HCEC 1CT (cell line): ENCODE data around the gene LYRM2.

Source experiments
- DNase-seq: peaks from one replicate; pipeline ENCODE4 v3.0.0-alpha.2; 2017

LYRM2 gene

DNA sequence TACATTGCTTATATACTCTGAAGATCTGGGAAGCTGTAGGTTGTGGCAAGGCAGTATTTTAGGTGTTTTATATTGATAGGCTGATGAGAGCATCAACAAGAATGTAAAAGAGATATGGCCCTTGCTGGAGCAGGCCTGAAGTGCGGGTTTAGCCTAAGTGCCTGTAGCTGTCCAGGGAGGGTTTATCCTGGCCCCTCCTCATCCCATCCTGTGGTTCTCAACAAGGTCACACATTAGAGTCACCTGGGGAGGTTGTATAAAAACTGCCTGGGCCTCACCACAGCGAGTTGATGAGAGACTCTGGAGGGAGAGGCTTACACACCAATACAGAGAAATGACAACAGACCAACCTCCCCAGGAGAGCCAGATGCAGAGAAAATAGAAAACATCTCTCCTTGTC lies 48.4 kb downstream of the LYRM2 start:
- DNase-seq, result no peak

DNA sequence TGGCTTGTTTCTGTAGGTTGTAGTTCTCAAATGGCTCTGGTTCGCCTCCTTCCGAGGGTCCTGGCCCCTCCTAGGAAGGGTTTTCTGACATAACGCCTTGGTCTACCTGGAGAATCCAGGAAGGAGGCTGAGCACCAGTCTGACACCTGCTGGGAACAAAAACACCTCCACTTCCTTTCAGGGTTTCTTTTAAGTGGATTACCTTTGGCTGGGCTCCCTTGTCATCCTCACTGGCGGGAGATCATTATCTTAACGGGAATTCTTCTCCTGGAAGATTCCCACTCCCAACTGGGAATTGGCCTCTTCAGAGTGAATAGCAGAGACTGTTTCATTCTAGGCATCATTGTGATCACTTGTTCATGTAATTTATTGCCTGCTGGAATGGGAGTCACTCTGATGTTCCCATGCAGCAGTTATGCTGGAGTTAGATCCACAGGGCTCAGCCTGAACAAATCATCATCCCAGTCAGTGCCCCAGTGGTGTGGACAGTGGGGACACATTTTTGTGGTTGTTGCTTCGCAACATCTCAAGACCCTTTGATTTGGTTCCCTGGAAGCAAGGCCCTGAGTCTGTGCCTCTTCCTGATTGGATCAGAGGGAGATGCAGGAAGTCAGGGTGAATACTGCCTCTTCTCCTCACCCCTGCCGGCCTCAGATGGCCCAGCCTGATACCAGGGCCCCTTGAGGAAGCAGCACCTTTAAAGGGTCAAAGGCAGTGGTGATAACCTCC lies 49.1 kb downstream of the LYRM2 start:
- DNase-seq, result no peak

DNA sequence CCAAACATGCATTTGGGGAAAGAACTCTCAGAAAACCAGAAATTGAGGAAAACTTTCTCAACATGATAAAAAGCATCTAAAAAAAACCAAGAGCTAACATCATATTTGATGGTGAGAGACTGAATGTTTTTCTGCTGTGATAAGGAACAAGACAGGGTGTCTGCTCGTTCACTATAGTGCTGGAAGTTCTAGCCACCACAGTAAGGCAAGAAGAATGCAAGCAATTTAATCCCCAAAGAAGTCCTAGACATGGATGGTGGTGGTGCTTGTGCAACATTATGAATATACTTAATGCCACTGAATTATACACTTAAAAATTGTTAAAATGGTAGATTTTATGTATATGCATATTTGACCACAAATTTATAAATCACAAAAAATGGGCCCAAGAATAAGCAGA lies 53.4 kb downstream of the LYRM2 start:
- no peak for DNase-seq

- no peak for DNase-seq
These were observed 54.0 kb downstream of the LYRM2 start for GRCh38 chr6:89584539-89584938.

GRCh38 chr6:89583559-89583958 lies 55.0 kb downstream of the LYRM2 start:
- no peak for DNase-seq

DNA sequence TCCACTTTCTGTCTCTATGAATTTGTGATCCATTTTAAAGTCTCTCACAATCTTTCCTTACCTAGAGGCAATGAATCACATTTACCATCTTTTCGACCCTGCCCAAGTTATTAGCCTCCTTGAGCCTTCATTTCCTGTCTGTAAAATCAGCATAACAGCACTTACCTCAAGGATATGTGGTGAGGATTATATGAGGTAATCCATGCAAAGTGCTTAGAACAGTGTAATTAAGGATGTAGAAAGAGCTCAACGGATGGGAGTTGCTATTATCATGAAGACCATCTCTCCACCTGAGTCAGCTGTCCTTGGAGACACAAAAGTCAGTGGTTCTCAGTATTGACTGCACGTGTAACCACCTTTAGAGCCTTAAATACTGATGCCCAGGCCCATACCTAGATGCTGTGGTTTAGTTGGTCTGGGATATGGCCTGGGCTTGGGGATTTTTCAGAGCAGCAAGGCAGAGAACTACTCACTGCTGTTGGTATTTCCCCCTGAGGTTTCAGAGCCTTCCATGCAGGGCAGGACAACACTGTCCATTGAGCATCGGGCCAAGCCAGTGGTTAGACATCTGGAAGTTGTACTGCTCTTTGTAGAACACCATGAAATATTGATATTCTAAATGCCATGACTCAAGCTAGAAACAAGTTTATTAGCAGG lies 55.8 kb downstream of the LYRM2 start:
- DNase-seq, result no peak

- DNase-seq, result no peak
These were observed 56.9 kb downstream of the LYRM2 start for GRCh38 chr6:89581689-89582088.

- no peak for DNase-seq
These were observed 57.4 kb downstream of the LYRM2 start for GRCh38 chr6:89580997-89581666.

DNA sequence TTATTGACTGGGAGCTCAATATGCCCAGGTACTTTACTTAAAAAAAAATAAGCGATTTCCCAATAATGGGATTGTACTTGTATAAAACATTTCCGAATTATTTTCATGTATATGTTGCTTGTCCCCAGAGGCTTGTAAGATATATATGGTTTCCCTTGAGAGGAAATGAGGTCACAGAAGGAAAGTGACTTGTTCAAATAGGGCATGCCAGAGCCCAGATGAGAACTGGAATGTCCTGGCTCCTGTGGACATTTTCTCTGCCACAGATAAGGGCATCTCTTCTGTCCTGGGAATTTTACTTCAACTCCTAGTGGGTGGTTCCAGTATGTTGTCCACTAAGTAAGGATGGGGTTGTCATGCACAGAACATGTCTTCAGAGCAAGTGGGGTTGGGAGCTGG lies 63.0 kb downstream of the LYRM2 start:
- DNase-seq, result no peak

GRCh38 chr6:89574910-89575561 lies 63.5 kb downstream of the LYRM2 start:
- no peak for DNase-seq

DNA sequence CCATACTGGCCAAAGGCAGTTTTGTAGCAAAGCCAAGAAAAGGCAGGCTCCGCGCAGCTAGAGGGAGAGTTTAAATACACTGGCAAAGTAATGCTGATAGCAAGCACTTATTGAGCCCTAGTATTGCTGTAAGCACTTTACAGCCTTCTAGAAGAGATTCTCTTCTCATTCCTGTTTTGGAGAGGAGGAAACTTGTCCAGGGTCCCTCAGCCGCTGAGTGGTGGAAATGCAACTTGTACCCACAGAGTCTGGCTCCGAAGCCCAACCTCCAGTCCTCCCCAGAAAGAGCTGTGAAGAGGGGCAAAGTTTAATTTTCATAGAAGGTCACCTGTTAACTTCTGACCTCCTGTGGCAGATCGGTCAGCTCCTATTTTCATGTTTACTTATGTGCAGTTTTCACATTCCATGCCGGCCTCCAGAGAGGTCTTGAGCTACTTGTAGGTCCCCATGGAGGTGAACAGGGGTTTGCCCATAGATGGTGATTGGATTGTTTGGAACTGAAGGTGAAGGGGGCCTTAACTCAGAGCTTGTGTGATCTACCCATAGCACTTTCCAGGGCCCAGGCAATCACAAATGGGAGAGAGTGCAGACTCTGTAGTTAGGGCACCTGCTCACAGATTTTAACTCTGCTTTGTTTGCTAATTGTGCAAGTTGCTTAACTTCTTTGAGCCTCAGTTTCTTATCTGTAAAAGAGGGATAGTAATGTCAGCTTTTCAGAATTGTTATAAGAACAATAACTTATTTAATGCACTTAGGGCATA lies 70.7 kb downstream of the LYRM2 start:
- no peak for DNase-seq

GRCh38 chr6:89566930-89567629 lies 71.5 kb downstream of the LYRM2 start:
- DNase-seq, result no peak

DNA sequence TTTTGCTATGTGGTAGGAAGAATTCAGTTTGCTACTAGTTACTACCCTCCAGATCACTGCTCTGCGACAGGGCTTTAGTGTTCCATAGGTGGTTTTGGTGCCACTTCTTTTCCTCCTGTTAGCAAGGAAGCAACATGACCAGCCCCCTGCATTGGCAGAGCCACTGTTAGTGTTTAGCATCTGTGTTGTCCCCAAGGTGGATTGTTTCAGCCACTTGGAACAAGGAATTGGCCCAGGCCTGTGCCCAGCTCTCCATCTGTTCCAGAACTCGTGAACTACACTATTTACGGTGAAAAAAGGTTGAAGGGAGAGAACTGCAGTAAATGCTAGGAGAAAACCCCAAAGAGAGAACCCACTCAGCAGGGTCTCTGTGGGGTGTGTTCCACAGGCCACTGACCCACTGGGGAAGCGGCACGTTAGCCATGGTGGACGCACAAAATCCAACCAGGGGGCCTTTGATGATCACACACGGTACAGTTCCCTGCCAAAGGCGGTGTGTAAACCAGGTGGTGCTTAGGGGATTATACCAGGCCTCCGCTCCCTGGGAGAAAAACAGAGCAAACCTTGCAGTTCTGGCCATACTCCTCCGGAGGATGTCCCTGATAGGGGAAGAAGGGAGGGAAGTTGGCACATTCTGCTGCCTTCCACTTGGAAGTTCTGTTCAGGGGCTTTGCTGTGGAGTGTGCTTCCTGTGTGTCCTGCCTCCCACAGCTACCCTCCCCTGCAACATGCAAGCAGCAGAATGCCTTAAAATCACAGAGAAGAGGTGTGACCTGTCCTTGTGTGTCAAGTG lies 72.3 kb downstream of the LYRM2 start:
- no peak for DNase-seq

DNA sequence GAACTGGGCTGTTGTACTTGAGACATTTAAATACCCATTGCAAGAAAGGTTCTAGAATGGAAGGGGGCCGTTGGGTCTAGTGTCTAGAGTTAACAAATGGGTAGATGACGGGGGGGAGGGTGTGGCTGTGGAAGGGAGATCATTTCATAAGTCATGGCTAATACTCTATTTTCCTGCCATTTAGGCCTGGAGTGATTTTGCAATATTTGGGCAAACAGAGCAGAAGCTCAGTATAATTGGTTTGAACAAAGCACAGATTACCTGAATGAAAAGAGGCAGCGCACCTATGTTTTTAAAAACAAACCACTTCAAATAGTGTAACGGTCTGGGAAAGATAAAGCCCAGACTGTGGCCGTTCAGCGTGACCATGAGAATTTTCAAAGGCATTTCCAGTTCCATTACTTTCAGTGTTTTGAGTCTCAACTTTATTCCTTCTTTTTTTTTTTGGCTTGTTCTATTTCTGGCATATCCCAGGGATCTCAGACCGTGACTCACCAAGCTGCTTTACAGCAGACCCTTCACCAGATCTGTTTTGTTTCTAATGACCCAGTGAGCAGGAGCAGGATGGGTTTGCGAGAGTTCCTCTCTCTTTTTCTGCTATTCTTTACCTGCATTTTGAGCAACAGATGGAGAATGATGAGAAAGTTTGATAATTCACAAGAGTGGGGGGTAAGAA lies 73.7 kb downstream of the LYRM2 start:
- no peak for DNase-seq

GRCh38 chr6:89563866-89564265 lies 74.7 kb downstream of the LYRM2 start:
- DNase-seq, result no peak

DNA sequence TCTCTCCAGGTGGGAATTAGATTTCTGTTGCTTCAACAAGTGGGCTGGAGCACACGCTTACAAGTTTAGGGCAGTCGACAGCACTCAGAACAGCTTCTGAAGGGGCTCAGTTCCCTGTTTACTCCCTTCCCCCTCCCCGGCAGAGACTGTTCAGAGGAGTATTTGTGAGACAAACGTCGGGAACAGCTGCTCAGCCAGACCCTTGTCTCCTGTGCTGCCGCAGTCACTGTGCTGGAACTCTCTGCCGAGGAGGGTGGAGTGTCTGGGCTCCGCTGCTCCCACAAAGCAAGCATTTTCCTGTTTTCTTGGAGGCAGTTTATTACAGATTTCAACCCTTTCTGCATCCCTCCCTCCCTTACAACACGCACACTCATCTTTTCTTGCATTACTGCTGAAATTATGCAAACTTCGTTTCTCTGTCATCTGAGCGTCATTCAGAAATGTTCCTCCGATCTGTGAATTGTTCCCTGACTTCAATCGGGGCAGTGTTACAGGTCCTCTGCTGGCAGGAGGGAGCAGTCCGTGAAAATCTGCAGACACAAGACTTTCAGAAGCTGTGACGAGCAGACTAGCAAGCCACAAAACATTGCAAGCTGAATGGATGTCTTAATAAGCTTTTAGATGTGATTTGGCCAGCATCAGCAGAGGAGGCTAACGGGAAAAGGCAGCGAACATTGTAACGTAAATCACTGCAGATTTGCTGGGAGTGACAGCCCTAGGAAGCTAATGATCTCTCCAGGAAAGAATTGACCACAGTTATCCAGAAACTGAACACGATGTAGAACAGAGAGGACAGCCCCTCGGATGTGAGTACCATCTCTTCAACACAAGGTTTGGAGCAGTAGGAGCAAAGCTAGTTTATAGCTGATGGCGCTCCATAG lies 76.2 kb downstream of the LYRM2 start:
- DNase-seq, result no peak

GRCh38 chr6:89559487-89559886 lies 79.1 kb downstream of the LYRM2 start:
- DNase-seq, result no peak

- no peak for DNase-seq
These were observed 82.7 kb downstream of the LYRM2 start for GRCh38 chr6:89555806-89556205.

- no peak for DNase-seq
These were observed 83.5 kb downstream of the LYRM2 start for GRCh38 chr6:89555031-89555430.

DNA sequence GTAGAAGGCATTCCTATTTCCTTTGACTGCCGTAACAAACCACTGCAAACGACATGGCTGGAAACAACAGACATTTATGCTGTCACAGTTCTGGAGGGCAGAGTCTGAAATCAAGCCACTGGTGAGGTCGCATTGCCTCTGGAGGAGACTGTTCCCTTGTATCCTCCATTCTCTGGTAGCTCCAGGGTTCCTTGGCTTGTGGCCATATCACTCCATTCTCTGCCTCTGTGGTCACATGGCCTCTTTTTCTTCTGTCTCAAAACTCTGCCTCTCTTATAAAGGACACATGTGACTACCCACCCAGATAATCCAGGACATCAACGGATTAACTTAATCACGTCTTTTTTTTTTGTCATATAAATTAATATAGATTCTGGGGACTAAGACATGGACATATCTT lies 84.4 kb downstream of the LYRM2 start:
- no peak for DNase-seq
